ENCODE results near the gene GABBR2. TPM values are rescaled to one million over a fixed set of nuclear protein-coding genes. Genes with fewer than 3 reads are reported as not detected.
A peak's percentile ranks its signal among the peaks of the same experiment; 100 is the strongest.

The GABBR2 gene
- total RNA-seq, 1 donor = 0.27 TPM

DNA sequence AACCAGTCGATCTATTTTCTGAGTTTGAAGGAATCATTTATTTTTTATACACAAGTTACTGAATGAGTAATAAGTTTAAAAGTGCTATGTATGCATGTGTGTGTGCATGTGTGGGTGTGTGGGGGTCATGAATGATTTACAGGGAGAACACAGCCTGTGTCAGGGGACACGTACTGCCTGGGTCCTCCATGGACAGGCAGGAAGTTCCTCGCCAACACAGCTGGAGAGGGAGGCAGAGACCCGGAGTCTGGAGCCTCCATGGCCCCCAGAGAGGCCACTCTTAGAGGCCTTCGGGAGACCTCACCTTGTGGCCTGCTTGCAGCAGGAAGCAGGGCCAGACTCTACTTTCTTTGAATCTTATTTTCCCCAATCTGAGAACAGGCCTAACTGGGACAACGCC, 144.7 kb downstream of the GABBR2 start:
- H3K4me3 ChIP-seq (ENCODE audit: low read depth, low read length) = no peak overlapping the region
- TF ChIP-seq, protein P1, sequence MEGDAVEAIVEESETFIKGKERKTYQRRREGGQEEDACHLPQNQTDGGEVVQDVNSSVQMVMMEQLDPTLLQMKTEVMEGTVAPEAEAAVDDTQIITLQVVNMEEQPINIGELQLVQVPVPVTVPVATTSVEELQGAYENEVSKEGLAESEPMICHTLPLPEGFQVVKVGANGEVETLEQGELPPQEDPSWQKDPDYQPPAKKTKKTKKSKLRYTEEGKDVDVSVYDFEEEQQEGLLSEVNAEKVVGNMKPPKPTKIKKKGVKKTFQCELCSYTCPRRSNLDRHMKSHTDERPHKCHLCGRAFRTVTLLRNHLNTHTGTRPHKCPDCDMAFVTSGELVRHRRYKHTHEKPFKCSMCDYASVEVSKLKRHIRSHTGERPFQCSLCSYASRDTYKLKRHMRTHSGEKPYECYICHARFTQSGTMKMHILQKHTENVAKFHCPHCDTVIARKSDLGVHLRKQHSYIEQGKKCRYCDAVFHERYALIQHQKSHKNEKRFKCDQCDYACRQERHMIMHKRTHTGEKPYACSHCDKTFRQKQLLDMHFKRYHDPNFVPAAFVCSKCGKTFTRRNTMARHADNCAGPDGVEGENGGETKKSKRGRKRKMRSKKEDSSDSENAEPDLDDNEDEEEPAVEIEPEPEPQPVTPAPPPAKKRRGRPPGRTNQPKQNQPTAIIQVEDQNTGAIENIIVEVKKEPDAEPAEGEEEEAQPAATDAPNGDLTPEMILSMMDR (IDR thresholded peaks at IDR 0.05; ENCODE audit: insufficient read depth, low read length) = no peak
- DNase-seq (ENCODE audit: low read depth) = no peak

GRCh38 chr9:98563212-98563907, 145.4 kb downstream of the GABBR2 start:
- TF ChIP-seq, protein P1 (IDR thresholded peaks at IDR 0.05; ENCODE audit: insufficient read depth, low read length) = no peak
- H3K4me3 ChIP-seq (ENCODE audit: low read depth, low read length) = no peak overlapping the region
- DNase-seq (ENCODE audit: low read depth) = no peak

- TF ChIP-seq, protein P1 (IDR thresholded peaks at IDR 0.05; ENCODE audit: insufficient read depth, low read length) = no peak
- no peak overlapping the region for H3K4me3 ChIP-seq (ENCODE audit: low read depth, low read length)
- DNase-seq (ENCODE audit: low read depth) = no peak
Measured at GRCh38 chr9:98559561-98559960, 149.2 kb downstream of the GABBR2 start.

DNA sequence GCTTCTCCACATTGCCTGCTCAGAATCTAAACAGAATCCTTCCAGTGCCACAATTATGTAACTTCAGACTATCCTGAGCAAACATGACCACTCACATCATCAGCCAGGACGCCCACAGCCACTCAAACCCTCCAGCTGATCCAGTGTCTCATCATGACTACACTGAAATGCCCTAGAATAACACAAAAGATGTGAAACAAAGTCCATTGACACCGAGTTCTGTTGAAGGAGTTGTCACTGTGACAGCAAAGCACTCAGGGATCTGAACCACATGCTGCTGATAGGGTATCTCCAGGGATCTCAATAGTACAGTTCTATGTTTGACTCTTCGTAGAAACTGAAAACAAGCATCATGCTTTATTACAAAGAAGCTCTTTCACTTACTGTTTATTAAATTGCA, 150.2 kb downstream of the GABBR2 start:
- peak; percentile 21 for DNase-seq (ENCODE audit: low read depth)
- no peak overlapping the region for H3K4me3 ChIP-seq (ENCODE audit: low read depth, low read length)
- TF ChIP-seq, protein P1 (IDR thresholded peaks at IDR 0.05; ENCODE audit: insufficient read depth, low read length) = no peak

- H3K4me3 ChIP-seq (ENCODE audit: low read depth, low read length) = no peak overlapping the region
- TF ChIP-seq, protein P1 (IDR thresholded peaks at IDR 0.05; ENCODE audit: insufficient read depth, low read length) = no peak
- DNase-seq (ENCODE audit: low read depth) = no peak
Measured at GRCh38 chr9:98556511-98556910, 152.2 kb downstream of the GABBR2 start.

DNA sequence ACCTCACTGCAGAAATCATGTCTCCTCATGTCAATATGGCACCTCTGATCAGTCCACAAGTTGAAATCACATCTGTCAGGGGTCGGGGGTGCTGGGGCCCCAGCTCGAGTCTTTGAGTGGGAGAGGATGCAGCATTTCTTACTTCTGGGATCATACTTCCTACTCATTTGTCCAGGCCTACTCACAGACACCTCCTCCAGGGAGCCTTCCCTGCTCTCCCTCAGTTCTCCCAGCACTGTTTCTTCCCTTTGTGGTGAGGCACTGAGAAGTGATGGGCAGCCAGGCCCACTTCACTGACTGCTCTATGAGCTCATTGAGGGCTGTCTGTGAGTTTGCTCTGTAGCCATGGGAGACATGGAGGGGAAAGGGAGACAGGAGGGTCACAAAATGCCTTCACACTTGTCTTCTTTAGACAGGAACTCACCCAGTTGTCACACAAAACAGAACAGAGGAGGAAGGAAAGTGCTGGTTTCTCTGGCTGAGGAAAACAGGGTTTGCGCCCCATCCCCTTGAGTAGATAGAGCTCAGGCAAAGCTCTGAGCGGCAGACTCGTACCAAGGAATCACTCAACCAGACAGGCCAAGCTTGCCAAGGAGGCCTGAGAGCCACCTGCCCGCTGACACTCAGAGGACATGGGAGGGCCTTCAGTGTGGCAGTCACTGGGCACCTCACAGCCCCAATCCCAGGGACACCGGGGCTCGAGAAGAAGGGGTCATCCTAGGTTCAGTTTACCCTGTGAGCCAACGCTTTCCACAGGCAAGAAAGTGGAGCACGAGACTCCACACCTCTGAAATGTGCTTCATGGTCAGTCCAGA, 152.9 kb downstream of the GABBR2 start:
- no peak overlapping the region for H3K4me3 ChIP-seq (ENCODE audit: low read depth, low read length)
- TF ChIP-seq, protein P1 (IDR thresholded peaks at IDR 0.05; ENCODE audit: insufficient read depth, low read length) = no peak
- no peak for DNase-seq (ENCODE audit: low read depth)
